ENCODE data around the gene GGCT.

Gene GGCT

DNA sequence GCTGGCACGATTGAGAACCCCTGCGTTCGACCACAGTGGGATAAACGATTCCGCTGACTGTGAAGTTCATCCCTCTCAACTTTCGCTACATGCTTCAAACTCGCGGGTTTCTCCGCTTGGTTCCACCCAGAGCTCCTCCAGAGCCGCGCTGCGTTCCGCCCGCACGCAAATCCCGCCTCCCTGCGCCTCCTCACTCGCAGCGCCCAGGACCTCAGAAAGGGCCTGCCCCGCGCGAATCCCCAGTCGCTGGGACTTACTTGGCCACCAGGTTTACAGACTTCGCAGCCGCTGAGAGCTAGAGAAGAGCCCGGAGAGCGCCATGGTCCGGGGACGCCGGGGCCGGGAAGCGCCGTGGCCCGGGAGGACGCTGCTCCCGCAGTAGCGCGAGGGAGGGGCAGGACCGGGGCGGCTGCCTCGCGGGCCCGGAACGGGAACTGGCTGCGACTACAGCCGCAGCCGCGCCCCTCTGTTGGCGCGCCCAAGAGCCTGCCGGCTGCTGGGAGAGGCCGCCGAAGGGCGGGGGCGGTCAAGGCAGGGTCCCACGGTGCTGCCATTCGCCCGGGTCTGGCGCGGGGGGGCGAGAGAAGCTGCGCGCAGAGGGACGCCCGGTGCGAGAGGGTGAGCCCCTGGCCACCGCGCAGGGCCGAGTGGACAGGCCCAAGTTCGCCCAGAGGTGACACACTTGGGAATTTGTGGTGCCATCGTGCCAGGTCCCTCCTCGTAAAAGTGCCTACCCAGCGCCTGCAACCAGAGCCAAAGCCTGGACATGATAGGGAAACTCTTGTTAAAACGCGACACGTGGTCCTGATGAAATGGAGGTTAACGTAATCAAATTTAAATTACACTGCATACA, 26.1 kb downstream of the GGCT start, which contains the start of gene NOD1:
Gene NOD1, minus strand, starts transcription at position 436 of the 853 bp plus-strand sequence. CDS start 21,863 bp downstream, outside the sequence.
- DNase-seq (ENCODE audit: low spot score) = peak; percentile 60

DNA sequence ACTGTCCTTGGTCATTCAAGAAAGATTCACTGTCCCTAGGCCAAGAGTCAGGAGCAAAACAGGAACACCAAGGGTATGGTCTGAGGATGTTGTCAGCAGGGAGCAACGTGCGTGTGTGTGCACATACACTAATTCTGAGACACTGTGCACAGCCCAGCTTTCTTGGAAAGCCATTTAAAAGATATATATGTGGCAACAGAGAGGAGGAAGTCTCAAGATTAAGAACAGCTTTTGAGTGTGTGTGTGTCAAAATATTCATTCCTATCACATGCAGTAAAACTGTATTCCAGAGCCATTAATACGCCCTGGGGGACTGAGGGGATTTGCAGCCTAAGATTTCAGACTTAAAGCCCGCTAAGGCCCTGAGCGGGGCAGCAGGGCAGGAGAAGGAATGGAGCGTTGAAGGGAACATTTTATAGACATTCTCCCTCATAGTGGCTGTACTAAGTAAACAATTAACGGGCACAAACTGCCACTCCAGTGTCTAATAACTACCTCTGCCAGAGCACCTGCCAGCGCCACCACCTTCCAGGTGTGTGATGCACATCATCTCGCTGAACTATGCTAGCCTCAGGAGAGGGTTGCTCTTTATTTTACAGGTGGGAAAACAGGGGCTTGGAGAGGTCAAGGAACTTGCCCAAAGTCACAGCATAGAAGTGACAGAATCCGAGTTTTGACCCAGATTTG, 28.0 kb downstream of the GGCT start:
- DNase-seq (ENCODE audit: low spot score) = no peak

DNA sequence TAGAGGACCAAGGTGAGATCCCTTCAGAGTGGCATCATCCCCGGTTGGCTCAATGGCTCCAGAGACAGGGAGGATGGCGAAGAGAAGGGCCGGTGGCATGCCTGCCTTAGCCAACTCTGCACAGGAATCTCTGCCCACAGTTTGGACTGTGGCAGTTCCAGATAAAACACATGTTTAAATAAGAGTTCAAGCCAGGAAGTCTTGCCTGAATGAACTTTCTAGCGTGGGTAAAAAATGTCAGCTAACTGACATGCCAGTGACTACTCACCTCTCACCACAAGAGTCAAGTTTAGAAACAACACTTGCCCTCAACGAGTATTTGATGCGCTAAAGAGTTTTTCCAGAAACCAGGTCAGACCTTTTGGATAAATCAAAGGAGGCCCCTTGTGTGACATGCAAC, 29.0 kb downstream of the GGCT start:
- DNase-seq (ENCODE audit: low spot score) = no peak

DNA sequence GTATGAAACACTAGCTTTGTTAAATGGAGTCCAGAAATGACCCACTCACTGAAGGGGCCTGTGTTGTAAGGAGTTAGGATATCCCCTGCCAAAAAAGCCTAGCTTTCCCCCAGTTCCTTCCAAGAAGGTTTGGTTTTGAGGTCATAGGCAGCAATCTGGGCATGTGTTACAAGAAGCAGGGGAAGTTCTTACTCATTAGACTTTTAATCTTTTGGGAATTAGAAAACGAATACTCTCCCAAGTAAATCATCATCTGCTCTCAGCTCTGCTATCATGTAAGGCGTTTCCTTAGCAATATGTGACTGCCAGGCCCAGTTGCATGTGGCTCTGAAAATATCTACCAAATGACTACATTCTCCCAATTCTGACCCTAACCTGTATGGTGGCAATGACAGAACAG, 29.7 kb downstream of the GGCT start:
- DNase-seq (ENCODE audit: low spot score) = no peak

DNA sequence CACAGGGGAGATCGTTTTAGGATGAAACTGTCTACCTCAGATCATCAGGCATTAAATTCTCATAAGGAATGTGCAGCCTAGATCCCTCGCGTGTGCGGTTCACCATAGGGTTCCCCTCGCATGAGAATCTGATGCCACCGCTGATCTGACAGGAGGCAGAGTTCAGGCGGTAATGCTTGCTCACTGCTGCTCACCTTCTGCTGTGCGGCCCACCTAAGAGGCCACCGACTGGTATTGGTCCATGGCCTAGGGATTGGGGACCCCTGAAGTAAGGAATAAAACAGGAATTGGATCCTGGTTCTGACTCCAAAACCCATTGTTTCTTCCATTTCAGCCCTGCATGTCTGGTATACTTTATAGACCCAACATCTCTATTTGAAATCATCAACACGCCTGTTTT, 30.1 kb downstream of the GGCT start:
- no peak for DNase-seq (ENCODE audit: low spot score)

DNA sequence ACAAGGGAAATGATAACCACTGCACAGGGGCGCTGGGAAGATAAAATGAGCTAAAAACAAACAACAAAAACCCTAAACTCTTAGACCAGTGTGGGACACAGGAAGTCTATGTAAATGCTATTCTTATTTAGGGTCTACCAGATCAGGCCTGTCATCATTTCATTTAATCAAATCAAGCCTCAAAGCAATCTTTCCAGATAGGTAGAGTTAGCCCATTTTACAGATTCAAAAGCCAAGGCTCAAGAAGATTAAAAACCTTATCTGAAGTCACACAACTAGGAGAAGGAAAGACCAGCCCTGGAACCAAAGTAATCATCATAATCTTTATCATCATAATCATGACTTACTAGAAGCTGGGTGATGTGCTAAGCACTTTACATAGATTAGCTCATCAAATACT, 30.7 kb downstream of the GGCT start:
- no peak for DNase-seq (ENCODE audit: low spot score)

DNA sequence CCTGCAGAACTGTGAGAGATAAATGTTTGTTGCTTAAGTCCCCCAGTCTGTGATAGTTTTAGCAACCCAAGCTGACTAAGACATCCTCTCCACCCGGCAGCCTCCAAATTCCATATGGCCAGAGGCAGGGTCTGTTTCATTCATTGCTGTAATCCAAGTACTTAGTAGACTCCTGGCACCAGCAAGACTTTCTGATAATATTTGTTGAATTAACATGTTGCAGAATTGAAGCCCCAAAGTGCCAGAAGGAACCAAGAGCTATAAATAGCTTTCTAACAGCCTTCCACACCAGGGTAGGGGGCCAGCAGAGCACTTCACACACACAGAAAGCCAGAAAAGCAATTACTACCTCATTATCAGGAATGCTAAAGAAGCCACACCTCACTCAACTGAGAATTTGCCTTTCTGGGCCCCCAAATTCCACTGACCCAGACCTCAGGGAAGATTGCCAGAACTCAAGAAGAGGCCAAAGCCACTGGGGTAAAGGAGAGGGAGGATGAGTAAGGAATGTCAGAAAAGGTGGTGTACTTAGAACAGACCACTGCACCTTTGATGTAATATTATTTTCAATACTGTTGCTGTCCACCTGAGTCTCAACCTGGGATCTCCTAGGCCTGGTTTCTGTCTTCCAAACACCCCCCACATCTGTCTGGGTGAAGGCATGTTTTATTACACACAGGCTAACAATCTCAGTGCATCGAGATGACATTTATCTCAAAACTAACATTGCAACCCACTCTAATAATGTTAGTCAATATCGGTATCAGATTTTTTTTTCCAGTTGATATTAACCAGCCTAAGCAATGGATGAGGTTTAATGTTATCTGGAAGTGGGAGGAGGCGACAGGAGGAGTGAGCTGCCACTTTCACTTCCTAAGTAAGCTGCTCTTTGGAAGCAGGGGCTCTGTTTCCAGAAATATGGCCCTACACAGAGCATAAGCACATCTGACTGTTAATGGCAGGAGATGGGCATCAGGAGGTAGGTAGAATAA, 31.5 kb downstream of the GGCT start:
- DNase-seq (ENCODE audit: low spot score) = no peak

DNA sequence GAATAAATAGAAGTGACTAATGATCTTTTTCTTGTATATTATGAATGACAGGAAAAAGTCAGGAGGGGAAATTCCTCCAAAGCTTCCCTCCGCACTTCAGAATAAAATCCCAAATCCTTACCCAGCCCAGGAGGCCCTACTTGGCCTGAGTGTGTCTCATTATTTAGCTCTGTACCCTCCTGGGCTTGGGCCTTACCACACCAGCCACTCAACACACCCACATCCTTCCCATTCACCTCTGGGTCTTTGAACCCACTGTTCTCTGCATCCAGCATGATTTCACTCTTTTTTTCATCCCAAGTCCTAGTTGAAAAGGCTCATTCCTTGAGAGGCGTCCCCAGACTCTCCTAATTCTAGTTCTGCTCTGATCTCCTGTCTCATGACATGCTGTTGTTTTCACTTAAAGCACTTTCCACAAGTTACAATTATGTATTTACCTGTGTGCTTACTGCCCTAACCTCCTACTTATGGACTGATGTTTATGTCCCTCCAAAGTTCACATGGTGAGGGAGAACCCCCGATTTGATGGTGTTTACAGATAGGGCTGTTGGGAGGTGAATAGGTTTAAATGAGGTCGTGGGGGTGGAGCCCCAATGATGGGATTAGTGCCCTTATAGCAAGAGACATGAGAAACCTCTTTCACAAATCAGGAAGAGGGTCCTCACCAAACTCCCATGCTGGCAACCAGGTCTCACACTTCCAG, 32.4 kb downstream of the GGCT start:
- DNase-seq (ENCODE audit: low spot score) = no peak

DNA sequence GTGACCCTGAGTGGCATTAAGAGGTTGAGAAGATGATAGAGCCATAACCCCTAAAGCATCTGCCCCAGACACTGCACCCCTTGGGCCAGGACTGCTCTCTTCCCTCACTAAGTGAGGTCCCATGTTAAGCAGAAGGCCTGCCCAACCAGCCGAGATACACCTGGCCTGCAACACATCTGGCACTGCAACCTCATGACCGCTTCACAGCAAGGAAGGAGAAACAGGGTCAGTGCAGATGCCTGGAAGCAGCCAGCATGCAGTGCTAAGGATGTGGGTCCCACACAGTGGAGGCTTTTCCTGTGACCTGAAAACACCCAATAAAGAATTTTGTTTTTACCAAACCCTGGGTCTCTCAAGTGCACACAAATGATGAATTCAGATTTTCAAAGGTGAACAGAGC, 33.4 kb downstream of the GGCT start:
- DNase-seq (ENCODE audit: low spot score) = no peak

DNA sequence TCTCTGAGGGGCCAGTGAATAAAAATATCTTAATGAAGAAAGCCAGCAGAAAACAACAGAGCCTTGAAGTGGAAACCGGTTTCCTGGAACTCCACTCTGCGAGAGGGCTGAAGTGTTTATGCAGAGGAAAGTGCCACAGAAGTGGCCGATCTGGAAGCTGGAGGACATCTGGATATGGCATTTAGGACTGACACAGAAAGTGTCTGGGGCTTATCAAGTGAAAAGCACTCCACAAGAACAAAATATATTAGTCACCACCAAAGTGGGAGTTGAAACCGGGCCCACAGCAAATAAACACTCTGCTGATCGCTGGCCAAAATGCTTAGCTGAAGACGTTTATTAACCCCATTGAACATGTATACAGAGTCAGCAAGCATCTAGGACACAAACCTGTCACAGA, 33.9 kb downstream of the GGCT start:
- no peak for DNase-seq (ENCODE audit: low spot score)

DNA sequence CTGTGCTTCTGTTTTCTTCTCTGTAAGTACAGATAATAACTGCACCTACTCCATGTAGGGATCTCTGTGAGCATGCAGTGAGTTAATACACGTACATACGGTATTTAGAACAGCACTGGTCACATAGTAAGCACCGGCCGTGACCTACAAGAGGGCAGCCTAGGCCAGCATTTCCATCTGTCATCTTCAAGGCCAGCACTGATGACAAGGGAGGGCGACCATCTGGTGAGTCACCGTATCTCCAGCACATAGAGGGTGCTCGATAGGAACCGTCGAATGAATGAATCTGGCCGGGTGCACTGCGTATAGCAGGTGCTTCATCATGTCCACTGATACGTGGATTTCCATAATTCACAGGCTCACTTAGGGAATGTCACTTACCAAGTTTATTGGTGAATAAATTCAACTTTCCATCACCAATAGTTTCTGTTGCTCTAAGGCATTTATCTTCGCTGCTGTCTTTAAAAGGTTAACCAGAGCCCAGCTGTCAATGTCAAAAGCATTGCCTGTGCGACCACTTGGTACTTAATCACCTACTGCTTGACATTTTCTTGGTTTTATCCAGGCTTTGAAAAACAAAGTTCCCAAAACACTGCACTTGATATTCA, 34.4 kb downstream of the GGCT start:
- DNase-seq (ENCODE audit: low spot score) = no peak

DNA sequence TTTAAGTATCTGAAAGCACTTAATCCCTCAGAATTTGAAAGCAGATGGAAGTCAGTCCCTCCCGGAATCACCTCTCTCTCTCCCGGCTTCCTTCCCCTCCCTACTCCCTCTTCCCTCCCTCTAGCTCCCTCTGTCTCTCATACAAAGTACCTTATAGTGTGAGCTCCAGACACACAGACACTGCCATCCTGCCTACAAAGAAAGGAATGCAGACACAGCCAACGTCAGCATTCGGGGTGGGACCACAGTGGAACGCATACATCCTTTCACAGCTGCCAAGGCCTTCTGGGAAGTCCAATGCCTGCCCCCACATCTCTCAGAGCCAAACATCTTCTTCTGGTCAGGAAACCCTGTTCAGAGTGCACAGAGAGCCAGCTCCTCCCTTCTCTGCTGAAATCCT, 35.3 kb downstream of the GGCT start:
- peak; percentile 31 for DNase-seq (ENCODE audit: low spot score)

DNA sequence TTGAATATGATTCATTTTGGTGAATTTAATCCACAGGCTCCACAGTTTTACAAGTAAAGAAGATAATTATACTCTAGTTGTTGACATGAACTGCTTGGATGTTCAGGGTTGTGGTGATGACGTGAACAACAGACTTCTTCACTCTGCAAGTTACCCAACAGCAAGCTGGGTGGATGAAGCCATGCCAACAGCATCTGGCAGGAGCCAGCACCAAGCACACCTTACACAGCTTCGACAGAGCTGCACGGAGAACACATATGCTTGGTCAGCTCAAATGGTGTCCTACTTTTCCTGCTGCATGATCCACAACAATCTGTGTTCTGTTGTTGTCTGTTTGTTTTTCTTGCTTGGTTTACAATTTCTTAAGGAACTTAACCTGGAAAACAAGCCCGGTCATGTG, 35.8 kb downstream of the GGCT start:
- no peak for DNase-seq (ENCODE audit: low spot score)

DNA sequence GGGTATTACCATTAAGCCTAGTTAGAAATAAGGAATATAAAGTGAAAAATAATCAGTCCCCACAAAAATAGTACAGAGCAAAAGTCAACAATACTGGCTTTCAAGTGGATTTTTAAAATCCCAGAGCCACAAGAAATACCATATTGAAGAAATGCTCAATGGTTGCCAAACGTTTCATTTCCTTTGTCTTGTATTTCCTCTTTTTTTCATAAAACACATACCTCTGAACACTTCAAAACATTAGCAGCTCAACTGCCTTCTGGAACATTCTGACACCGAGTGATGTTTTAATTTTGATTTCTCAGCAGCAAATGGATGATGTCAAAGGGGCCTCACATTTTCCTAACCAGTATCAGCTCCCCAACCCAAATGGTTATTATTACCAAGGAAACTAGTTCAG, 36.6 kb downstream of the GGCT start:
- no peak for DNase-seq (ENCODE audit: low spot score)

DNA sequence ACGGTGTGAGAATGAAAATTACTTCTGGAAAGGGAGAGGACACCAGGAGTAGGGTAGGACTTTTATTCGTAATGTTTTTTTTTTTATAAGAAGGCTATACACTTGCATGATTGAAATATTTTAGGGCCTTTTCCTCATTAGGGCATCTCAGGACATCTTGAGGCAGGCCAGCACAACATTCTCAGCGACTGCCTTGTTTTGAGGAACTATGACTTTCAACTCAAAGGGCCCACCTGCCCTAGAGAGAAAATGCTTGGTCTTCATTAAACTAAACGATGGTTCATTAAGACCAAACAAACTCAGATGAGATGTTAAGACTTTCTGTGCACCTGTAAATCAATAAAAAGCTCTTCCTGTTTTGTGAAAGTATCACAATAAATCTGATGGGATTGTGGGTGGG, 37.4 kb downstream of the GGCT start:
- no peak for DNase-seq (ENCODE audit: low spot score)

DNA sequence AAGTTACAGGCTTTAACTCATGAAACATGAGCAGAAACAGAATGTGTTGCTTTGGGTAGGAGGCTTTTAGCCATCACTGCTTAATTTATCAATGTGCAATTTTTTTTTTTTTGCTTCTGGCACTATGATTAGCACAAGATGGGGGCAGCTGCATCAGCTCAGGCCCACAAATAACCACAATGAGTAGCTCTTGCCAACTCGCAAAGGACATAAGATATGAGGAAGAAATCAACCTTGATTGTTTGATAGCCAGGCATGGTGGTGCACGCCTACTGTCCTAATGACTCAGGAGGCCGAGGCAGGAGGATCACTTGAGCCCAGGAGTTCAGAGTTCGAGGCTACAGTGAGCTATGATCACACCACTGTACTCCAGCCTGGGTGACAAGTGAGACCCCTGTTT, 38.4 kb downstream of the GGCT start:
- DNase-seq (ENCODE audit: low spot score) = no peak

DNA sequence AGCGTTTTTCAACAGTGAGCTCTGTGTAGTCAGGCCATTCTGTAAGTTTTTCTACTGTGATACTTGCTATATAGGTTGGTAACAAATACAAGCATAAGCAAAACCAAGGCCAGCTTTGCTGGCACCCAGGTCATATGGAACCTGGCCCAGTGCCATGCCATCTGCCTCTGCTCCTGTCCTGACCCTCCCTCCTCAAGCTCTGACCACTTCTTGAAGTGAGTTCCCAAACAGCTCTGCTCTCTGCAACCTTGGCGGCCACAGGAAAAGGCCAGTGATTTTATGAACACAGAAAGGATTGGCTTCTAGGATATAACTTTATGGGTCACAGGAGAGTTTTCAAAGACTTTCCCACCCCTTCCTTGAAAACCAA, 38.8 kb downstream of the GGCT start:
- no peak for DNase-seq (ENCODE audit: low spot score)

DNA sequence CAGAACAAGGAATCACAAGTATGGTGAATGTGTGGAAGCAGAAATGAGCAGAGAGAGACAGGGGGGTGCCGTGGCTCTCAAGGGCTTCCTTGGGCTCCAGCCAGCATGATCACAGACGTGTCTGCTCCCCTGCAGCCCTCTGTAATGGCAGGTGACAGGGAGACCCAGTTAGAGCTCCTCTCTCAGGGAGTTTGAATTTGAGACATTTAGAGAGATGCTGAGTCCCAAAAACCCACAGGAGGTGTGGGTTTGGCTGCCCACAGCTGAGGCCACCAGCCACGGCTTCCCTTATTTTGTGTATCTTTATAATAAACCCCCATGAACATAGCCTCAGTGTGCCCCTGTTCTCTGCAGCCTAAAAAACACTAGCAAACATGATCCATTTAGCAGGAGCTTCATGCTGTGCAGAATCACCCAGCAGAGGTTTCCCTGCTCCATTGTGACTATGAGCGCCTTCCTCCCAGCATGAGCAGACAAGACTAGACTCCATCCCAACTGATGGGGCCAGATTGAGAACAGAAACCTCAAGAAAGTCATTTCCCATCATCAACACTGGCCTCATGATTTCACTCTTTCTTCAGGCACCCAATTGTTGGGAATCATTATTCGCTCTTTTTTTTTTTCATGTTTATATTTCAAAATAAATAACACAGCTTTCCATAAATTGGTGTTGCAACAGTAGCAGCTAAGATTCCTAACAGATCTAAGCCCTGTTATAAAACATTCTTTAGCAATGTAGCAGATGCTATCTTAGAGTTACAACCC, 39.4 kb downstream of the GGCT start:
- no peak for DNase-seq (ENCODE audit: low spot score)

DNA sequence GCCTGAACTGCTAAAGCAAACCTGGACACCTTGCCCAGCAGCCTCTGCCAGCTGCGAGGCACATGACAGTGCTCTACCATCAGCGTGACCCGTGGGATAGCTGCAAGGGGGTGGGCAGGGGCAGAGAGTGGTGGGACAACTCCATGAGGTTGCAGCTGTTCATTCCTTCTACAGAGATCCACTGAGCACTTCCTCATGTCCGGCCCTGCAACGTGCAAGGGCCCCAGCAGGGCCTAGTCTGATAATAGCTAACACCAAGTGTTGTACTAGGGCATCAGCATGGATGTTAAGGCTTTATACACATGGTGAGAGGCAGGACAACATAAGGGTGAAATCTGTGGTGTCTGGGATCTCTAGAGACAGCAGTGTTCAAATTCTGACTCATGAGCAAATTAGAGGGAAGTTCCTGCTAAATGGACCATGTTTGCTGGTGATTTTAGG, 40.4 kb downstream of the GGCT start:
- no peak for DNase-seq (ENCODE audit: low spot score)

DNA sequence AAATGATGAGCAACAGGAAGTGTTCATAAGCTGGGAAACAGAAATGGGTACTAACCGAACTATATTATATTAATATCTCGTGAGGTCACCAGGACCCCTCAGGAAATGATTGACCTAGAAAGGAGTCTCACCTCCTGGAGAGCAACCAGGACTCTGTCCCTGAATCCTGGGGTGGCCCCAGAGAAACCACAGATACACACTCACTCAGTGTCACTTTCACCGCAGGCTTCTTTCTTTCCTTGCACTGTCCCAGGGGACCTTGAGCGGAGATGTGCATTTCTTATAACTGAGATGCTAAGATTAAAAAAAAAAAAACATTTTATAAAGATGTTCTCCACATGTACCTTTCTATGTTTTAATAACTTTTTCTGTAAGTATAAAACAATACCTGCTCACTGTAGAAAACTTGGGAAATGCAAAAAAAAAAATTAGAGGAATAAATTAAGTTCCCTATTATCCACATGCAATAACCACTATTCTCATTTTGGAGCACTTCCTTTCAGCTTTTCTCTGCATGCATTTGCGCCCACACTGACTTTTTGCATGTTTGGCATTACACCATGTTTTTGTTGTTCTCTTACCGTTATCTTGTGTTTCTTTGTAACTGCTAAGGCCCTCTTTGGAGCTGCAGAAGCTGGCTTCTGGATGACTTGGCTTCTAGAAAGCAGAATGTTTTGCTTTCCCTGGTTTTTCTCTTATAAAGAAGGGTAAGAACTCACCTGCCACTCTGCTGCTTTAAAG, 41.1 kb downstream of the GGCT start:
- no peak for DNase-seq (ENCODE audit: low spot score)

Data from HuH-7.5 (cell line).